Stimulated activated CD8-positive, alpha-beta memory T cell treated with anti-CD3 and anti-CD28 coated beads, Interleukin-4, amount 100 ng/mL, for 48 hours (primary cell): ENCODE results near the gene DCDC2B.
A peak's percentile ranks its signal among the peaks of the same experiment; 100 is the strongest.
"Not testable (repeated sequence)": the region's sequence is repeated elsewhere in the genome, so short reads cannot be mapped to it uniquely, and the experiment has no call there.

Experiments
- DNase-seq: peaks from one replicate; pipeline ENCODE4 v3.0.0-alpha.2; 2020

DCDC2B gene

DNA sequence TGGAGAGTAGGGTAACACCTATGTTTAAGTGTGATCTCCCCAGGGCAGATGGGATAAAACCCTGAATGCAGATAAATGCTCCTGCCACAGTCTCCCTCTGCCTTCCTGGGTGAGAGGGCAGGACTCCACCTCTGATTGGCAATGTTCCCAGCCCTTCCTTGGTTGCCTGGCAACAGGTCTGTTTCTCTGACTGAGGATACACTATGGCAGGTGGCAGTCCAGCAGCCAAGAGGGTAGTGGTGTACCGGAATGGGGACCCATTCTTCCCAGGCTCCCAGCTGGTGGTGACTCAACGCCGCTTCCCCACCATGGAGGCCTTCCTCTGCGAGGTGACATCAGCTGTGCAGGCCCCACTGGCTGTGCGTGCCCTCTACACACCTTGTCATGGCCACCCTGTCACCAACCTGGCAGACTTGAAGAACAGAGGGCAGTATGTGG is at the start of gene DCDC2B:
Gene DCDC2B (plus strand): TSS at position 199 of the 438 bp plus-strand sequence. CDS start 5 bp downstream, at position 204.
- no peak for DNase-seq

DNA sequence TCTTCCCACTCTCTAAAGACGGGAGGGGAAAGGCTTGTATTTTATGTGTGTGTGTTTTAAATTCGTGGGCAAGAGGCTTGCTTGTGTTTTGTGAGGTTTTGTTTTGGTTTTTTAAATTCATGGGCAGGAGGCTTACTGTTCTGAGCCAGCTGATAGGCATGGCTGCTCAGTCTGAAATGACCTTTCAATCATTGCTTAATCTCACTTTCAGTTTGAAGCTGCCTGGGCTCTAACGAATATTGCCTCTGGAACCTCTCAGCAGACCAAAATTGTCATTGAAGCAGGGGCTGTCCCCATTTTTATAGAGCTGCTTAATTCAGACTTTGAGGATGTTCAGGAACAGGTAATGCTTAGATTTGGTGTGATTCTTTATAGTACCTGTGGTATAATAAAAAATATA is 49.7 kb upstream of the DCDC2B start:
- DNase-seq = no peak

DNA sequence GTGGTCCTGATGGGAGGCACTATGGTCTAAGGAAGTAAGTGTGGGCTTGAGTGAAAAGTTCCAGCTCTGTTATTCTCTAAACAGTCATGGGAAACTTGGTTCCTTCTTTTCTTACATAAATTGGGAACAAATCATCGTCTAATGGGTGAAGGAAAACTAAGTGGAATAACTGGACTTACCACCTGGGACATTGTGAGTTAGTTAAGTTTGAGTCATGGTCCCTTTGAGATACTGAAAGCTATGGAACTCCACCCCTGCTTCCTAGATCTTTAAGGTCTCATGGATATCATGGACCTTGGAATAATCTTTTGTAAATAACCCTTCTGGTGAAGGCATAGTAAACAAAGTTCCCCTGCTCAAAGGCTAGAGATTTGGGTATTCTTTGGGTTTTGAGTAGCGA is 45.5 kb upstream of the DCDC2B start:
- DNase-seq = no peak

DNA sequence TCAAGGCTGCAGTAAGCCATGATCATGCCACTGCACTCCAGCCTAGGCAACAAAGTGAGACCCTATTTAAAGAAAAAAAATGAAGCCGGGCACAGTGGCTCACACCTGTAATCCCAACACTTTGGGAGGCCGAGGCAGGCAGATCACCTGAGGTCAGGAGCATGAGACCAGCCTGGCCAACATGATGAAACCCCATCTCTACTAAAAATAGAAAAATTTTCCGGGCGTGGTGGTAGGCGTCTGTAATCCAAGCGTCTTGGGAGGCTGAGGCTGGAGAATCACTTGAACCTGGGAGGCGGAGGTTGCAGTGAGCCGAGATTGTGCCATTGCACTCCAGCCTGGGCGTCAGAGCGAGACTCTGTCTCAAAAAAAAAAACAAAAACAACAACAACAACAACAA is 43.3 kb upstream of the DCDC2B start:
- DNase-seq = not testable (repeated sequence)

DNA sequence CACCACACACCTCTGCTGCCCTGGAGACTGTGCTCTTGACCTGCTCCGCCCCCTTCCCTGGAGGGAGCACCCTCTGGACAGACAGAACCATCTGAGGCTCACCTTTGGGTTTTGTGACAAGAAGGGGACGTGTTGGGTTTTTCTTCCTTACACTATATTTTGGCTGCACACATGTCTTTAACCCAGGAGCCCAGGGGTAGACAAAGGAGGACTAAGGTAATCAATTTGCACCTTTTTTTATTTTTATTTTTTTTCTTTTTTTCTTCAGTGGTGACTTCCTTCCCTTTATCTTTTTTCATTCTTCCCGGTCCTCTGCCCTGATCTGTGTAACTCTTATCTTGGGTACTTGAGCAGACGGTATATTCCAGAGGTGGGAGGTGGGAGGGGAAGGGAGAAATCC is 37.9 kb upstream of the DCDC2B start:
- DNase-seq = no peak

DNA sequence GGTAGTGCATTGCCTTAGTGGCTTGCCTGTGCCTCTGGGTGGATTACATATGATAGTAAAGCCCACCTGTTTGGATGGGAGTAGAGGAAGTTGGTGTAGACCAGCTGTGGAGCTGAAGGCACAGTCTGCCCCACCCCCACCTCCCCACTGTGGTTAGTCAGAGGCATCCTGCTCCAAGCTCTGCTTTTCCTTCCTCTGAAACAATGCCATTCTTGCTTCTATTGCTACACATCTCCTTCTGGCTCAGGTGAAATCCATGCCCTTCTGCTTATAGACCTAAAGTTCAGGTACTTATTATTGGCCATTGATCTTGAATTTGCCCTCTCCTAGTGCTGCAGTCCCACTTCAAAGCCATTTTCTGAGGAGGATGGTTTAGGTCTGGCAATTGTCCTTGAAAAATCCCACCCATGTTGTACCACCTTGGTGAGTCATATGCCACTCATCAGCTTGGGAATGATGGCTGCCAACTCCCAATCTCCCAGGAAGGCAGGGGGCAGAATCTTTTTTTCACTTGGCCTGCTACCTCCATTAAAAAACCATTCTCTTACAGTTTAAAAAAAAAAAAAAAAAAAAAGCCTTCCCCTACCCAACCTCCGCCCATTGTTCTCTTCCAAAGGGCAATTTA is 36.2 kb upstream of the DCDC2B start:
- DNase-seq = no peak

DNA sequence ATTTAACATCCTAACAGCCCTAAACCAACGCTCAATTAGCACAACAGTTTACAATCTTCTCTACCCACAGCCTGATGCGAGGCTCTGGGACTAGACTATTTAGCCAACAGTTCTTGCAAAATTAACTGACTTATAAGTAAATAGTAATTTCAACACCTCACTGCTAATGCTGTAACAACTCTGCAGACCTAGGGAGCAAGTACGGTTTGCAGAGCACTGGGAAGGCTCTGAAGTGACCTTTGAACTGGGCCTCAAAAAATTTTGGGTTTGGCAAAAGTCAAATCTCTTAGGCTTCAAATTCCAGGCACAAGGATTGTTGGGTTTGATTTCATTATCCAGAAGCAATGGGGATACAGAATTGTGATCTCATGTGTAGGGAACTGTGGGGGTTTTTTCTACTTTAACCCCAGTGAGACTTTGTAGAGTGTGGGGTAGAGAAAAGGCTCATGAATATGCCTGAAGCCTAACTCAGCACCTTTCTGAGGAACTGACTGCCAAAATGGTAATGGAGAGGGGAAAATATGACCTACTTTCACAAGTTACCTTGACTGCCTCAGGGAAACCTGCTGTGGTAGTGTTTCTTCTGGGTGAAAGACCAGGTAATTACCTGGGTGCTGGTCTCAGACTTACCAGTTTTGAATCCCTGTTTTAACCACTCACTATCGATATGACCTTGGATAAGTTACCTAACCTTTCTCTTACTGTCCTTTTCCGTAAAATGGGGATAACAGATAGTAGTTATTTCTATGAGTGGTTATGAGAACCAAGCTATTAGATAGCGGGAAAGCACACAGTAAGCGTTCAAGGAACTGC is 30.3 kb upstream of the DCDC2B start:
- no peak for DNase-seq

DNA sequence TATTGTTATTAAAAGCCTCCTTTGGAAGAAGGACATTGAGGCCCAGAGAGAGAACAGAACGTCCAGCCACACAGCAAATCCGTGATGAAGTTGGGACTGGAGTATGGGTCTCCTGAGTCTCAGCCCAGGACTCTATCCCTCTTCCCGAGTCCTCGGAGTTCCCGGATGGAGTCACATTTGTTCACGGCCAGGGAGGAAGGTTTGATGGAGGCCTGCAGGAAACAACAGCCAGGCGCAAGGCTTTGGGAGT is 29.8 kb upstream of the DCDC2B start:
- DNase-seq = no peak

DNA sequence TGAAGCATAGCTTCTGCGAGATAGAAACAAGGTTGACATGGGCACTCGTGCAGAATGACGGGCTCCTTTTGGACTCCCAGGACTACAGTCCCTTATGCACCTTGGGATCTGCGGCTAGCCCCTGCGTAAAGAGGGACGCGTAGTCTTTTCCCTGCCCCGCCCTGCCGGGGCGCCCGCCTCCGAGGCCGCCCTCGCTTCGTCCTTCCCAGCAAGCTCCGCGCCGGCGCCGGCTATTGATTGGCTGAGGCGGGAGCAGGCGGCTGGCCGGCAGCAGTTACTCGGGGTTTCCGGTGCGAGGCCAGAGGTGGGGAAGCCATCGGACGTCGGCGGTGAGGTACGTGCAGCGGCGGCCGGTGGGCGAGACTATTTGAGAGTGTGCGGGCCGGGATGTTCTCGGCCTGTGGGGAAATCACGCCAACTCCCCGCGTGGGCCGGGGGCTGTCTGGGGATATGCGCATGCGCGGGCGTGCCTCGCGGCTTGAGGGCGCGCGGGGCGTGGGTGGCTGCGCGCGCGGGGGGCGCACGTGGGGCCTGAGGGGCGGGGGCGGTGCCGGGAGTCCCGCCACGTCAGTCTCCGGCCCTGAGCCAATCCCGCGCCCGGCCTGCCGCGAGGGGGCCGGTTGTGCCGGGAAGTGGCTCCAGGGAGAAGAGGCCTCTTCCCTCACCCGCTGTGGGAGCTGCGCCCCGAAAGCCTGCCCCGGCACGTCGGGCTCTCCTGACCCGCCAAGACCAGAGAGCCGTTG is 29.3 kb upstream of the DCDC2B start, which contains the start of gene TXLNA:
Gene TXLNA (plus strand): TSS at position 233 of the 743 bp plus-strand sequence. CDS start 671 bp downstream, outside the sequence.
- DNase-seq = peak; percentile 94

DNA sequence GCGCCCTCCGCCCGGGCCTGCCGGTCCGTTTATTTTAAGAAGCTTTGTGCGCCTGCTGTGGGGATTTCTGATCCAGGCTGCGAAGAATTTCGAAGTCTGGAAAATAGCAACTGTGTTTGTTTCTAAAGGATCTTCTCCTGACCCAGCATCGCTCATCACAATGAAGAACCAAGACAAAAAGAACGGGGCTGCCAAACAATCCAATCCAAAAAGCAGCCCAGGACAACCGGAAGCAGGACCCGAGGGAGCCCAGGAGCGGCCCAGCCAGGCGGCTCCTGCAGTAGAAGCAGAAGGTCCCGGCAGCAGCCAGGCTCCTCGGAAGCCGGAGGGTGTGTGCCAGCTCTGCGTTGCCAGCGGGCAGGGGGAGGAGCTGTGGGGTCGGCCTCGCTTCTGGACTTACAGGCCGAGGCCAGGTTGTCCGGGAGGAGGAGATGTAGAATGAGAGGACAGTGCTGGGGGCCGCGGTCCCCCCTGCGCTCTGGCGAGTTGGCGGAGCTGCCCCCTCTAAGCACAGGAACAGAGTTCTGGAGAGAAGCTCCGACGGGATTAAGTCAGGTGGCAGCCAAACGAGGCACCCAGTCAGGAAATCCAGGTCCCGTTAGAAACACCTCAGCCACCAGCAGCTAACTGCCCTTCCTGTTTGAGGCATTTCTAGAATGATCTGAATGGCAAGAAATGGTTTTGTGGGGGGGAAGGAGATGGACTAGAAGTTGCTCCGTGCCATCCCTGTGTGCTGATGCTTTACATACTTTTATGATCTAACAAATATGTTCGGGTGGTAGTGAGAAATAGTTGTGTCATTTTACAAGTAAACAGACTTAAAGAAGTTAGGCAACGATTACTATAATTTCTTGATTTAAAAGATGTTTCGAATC is 28.5 kb upstream of the DCDC2B start:
- DNase-seq = peak; percentile 58

DNA sequence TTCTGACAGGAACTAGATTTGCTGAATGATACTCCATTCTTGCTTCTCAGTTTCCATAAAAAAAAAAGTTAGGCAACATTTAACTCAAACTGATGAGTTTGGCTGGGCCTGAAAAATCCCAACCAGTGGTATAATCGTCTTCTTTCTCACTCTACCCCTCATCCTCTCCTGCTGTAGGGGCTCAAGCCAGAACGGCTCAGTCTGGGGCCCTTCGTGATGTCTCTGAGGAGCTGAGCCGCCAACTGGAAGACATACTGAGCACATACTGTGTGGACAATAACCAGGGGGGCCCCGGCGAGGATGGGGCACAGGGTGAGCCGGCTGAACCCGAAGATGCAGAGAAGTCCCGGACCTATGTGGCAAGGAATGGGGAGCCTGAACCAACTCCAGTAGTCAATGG is 27.8 kb upstream of the DCDC2B start:
- no peak for DNase-seq

DNA sequence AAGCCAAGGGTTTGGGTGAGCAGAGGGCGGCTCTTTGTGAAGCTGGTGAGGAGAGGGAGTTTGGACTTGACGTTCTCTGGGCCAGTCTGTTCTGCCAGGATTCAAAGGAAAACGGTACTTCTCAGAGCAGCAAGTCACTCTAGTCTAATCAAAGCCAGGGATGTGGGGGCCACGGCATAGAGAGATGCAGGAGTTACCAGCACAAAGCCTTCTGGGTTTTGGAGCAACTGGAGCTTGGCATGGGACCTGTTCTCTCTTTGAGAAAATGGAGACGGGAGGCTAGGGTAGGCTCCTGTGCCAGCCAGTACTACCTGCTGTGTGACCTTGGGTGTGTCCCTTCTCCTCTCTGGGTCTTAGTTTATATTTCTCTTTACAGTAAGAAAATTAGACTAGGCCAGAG is 27.3 kb upstream of the DCDC2B start:
- DNase-seq = no peak

DNA sequence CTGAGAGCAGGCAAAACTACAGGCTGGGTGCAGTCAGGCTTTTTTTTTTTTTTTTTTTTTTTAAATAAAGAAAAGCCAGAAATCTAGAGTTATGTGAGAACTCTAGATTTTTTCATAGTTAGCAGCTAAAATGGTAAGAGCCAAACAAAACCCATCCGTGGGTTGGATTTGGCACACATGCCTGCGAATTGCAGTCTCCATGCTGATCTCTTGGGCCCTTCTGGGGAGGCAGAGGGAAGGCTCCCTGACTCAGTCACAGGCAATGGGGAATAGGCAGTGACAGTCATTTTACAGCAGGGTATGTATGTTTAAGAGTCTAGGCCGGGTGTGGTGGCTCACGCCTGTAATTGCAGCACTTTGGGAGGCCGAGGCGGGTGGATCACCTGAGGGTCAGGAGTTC is 26.8 kb upstream of the DCDC2B start:
- no peak for DNase-seq

DNA sequence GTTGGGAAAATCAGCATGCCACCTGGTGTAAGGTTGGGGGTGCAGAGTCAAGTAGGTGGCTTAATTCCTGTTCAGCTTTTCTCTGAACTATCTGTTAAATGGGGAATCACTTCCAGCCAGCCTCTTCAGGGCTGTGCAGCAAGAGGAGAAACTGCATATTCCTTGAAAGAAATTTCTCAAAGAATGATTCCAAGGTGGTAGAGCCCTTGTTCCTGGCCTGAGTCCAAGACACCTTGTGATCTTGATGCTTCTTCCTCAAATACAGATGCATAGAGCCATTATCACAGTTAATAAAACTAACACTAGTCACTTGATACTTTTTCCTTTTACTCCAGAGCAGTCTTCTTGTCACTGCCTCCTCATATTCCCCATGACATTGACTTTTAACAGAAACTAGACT is 24.2 kb upstream of the DCDC2B start:
- DNase-seq = no peak

DNA sequence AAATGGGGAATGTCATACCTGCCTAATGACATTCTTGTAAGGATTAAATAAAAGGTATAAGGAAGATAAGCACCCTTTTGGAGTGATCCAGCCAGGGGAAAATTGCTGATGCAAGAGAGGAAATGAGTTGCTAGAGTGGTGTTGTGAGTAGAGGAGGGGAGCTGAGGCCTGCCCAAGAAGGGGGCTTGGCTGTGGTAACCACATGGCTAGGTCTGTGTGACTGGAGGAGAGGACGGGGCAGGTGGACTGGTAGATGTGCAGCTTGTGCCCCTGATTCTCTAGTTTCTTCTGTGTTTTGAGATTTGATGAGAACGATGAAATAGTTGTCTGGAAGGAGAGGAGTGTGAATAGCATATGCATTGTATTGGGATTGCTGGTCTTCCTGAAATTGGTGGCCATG is 22.8 kb upstream of the DCDC2B start:
- no peak for DNase-seq

DNA sequence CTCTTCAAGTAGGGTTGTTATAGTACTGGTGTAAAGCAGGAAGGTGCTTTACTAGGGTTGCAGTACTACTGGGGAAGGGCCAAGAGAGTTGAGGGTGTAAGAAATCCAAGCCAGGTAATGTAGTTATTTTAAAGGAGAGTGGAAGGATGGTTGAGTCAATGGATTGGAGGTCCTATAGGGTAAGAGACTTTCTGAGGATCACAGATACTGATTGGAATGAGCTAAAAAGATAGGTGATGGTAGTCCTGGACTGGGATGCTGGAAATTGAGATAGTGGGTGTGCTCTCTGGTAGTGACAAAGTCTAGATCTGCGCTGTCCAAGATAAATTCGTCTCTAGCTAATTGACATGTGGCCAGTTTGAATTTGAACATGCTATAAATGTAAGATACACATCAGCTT is 22.4 kb upstream of the DCDC2B start:
- DNase-seq = no peak

DNA sequence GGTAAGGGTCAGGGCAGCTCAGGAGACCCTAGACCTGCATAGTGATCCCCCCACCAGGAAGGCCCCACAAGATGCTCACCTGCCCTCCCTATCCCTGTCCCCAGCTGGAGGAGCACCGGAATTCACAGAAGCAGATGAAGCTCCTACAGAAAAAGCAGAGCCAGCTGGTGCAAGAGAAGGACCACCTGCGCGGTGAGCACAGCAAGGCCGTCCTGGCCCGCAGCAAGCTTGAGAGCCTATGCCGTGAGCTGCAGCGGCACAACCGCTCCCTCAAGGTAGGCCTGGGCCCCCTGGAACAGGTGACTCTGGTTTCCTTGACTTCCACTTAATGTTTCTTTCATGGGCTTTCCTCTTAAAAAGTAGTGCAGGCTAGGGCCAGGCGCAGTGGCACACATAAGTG is 21.0 kb upstream of the DCDC2B start:
- DNase-seq = no peak

DNA sequence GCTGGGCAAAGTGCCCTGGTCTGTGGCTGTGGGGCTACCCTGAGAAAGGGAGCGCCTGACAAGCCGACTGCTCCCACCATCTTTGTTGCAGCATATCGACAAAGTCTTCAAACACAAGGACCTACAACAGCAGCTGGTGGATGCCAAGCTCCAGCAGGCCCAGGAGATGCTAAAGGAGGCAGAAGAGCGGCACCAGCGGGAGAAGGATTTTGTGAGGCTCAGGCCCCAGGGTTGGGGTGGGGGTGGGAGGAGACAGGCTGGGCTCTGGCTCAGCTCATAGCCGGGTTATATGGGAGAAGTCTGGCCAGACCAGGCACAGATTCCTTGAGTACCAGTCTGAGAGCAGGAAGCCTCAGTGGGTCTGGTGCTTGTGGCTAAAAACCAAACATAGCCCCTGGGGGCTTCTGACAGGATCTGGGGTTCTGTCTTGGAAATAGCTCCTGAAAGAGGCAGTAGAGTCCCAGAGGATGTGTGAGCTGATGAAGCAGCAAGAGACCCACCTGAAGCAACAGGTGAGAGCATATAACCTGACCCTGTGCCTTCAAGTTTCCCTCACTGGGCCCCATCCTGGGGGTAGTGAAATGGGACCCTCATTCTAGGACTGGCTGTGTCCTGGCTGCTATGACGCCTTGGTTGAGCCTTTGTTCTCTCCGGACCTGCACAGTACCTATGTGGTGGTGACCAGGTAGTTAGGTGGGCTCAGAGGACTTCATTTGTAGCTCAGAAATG is 16.5 kb upstream of the DCDC2B start:
- DNase-seq = no peak

DNA sequence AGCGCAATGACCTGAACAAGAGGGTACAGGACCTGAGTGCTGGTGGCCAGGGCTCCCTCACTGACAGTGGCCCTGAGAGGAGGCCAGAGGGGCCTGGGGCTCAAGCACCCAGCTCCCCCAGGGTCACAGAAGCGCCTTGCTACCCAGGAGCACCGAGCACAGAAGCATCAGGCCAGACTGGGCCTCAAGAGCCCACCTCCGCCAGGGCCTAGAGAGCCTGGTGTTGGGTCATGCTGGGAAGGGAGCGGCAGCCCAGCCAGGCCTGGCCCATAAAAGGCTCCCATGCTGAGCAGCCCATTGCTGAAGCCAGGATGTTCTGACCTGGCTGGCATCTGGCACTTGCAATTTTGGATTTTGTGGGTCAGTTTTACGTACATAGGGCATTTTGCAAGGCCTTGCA is 13.9 kb upstream of the DCDC2B start:
- no peak for DNase-seq

DNA sequence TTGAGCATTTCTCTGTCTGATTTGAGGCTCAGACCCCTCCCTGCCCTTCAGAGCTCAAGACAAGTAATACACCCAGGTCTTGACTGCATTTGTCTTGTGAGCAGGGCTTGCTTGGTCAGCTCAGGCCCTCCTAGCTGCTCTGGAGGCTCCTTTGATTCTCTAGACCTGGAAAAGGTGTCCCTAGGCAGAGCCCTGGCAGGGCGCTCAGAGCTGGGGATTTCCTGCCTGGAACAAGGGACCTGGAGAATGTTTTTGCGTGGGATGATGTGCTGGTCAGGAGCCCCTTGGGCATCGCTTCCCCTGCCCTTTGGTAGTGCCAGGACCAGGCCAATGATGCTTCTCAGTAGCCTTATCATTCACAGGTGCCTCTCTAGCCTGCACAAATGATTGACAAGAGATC is 13.4 kb upstream of the DCDC2B start:
- no peak for DNase-seq

DNA sequence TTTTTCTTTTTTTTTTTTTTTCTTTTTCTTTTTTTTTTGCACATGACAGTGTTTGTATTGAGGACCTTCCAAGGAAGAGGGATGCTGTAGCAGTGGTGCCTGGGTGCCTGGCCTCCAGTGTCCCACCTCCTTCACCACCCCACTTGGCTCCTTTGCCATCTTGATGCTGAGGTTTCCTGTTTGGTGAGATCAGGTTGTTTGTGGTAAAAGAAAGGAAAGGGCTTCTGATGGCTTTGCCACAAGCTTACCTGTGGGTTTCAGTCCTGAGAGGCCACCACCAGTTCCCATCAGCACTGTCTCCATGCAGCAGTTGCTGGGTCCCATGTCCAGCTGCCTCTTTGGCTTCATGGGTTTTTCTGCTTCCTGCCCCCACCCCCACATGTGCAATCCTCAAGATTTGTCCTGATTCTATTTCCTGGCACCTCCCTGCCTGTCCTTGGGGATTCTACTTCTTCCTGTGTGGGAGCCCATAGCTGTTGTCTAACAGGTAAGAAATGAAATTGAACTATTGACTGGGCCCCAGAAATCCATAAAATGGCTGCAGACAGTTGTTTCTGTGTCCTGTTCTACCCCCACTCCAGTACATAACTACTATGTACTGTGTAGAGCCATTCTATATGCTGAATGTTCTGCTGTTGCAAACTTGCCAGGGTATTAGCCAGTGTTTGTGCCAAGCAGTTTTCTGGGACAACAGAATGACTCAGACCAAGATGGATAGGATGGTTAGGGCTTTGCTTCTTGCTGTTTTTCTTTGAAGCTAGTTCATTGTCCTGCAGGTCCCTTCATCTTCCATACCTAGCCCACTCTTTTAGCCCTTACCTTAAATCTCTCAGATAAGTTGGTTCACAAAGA is 12.7 kb upstream of the DCDC2B start:
- DNase-seq = no peak
